HepG2 (cell line): Measurements from ENCODE around the gene NDUFS6. TPM values are rescaled to one million over a fixed set of nuclear protein-coding genes. Genes with fewer than 3 reads are reported as not detected.

Experiments used
- CEBPB ChIP-seq: IDR thresholded peaks from 2 replicates; pipeline ENCODE4 v1.6.1; 2011; ENCODE audit warnings: low read depth, low read length, improper control_type of control experiment, borderline replicate concordance
- ZNF292 ChIP-seq: sonication (generic); formaldehyde crosslinking; IDR thresholded peaks from 2 replicates; pipeline ENCODE4 v1.8.1; 2022; ENCODE audit warnings: mild to moderate bottlenecking, low read depth, missing genetic modification reagents, borderline replicate concordance
- ZNF547 ChIP-seq: sonication (generic); formaldehyde crosslinking; IDR thresholded peaks from 2 replicates; pipeline ENCODE4 v1.5.1; 2020; ENCODE audit warnings: mild to moderate bottlenecking, missing genetic modification reagents
- ZNF652 ChIP-seq: IDR thresholded peaks from 2 replicates; pipeline ENCODE4 v1.6.1; 2016; ENCODE audit warnings: low read depth, borderline replicate concordance
- polyA plus RNA-seq, 8 experiments: library from polyadenylated mRNA; depleted of rRNA in 3 of 8; stranded (reverse) in 7 of 8; unstranded in 1 of 8; fragments of >200 nt; fragmentation: Illumina TruSeq in 4 of 8; extraction: Trizol in 4 of 8; gene quantifications; 2 replicates each; pipeline versions ENCODE4 v1.2.1 to v1.2.3, GENCODE V29; 2011 to 2016; ENCODE audit warnings: low read depth in 4 of 8, missing spikeins in 1 of 8, mixed read lengths in 1 of 8; ENCODE audit not compliant: insufficient read depth in 1 of 8
- total RNA-seq, 5 experiments: library from RNA; depleted of rRNA; stranded (reverse); fragments of >200 nt; fragmentation: Illumina TruSeq; extraction: Trizol; gene quantifications; 2 replicates each; pipeline ENCODE4 v1.2.3, GENCODE V29; 2016; ENCODE audit warnings: low read depth in 1 of 5
- TF ChIP-seq, protein P1 (sequence below), 2 experiments: sonication (generic) in 1 of 2; formaldehyde crosslinking in 1 of 2; IDR thresholded peaks; 2 replicates each; pipeline versions ENCODE4 v1.6.1 to v1.9.0; 2014 to 2022; ENCODE audit warnings: antibody characterized with exemption in 1 of 2, borderline replicate concordance in 1 of 2, inconsistent platforms in 1 of 2, low read depth in 1 of 2, missing genetic modification reagents in 1 of 2
- TF ChIP-seq, protein P2 (sequence below): IDR thresholded peaks from 2 replicates; pipeline ENCODE4 v1.6.1; 2012; ENCODE audit warnings: low read depth, low read length, improper control_type of control experiment
- TF ChIP-seq, protein P3 (sequence below): sonication (generic); formaldehyde crosslinking; IDR thresholded peaks from 2 replicates; pipeline ENCODE4 v1.4.0; 2020; ENCODE audit warnings: missing genetic modification reagents, borderline replicate concordance
- TF ChIP-seq, protein P4 (sequence below): sonication (generic); formaldehyde crosslinking; IDR thresholded peaks from 2 replicates; pipeline ENCODE4 v1.4.0; 2020; ENCODE audit warnings: missing genetic modification reagents
- TF ChIP-seq, protein P5 (sequence below): sonication (generic); formaldehyde crosslinking; IDR thresholded peaks from 2 replicates; pipeline ENCODE4 v1.4.0; 2020; ENCODE audit warnings: low read depth, missing genetic modification reagents

The NDUFS6 gene
- total and polyA plus RNA-seq, 2 of the 13 experiments (the other 11 are each of a cell fraction or from before 2014, with no cell fraction given), result 23.7 to 50.4 TPM

DNA sequence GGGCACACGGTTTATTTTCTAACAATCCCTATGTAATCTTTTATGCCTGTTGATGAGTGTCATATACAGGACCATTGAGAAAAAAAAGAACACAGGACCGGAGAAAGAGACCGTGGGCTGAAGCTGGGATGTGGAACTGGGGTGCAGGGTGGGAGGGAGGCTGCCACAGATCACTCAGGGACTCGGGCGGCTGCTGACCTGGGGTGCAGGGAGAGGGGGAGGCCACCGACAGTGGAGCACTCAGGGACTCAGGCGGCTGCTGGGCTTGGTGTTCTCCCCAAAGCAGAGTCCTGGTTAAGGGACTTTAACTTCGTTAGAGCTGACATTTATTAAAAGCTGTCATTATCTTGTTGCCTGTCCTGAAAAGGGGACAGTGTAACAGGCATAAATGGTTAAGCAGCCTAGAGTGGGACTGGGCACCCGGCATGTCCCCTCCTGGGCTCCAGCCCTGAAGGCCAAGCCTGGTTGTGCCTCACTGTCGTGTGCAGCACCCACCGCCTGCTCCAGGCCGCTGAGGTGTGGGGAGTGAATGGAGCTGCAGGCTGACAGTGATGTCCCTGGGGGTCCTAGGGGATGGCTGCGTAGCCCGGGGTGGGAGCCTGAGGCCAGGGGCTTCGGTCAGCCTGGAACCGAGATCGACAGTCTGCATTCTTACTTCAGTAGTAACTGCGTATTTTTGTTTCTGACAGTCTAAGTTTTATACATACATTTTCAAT, 14.0 kb downstream of the NDUFS6 start (continued):
- TF ChIP-seq, protein P1, sequence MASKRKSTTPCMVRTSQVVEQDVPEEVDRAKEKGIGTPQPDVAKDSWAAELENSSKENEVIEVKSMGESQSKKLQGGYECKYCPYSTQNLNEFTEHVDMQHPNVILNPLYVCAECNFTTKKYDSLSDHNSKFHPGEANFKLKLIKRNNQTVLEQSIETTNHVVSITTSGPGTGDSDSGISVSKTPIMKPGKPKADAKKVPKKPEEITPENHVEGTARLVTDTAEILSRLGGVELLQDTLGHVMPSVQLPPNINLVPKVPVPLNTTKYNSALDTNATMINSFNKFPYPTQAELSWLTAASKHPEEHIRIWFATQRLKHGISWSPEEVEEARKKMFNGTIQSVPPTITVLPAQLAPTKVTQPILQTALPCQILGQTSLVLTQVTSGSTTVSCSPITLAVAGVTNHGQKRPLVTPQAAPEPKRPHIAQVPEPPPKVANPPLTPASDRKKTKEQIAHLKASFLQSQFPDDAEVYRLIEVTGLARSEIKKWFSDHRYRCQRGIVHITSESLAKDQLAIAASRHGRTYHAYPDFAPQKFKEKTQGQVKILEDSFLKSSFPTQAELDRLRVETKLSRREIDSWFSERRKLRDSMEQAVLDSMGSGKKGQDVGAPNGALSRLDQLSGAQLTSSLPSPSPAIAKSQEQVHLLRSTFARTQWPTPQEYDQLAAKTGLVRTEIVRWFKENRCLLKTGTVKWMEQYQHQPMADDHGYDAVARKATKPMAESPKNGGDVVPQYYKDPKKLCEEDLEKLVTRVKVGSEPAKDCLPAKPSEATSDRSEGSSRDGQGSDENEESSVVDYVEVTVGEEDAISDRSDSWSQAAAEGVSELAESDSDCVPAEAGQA (IDR thresholded peaks at IDR 0.05; ENCODE audit: low read depth), result no peak
- TF ChIP-seq, protein P1 (CRISPR knock-in tag; IDR thresholded peaks at IDR 0.05; ENCODE audit: borderline replicate concordance), result no peak
- TF ChIP-seq, protein P2, sequence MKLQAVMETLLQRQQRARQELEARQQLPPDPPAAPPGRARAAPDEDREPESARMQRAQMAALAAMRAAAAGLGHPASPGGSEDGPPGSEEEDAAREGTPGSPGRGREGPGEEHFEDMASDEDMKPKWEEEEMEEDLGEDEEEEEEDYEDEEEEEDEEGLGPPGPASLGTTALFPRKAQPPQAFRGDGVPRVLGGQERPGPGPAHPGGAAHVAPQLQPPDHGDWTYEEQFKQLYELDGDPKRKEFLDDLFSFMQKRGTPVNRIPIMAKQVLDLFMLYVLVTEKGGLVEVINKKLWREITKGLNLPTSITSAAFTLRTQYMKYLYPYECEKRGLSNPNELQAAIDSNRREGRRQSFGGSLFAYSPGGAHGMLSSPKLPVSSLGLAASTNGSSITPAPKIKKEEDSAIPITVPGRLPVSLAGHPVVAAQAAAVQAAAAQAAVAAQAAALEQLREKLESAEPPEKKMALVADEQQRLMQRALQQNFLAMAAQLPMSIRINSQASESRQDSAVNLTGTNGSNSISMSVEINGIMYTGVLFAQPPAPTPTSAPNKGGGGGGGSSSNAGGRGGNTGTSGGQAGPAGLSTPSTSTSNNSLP, result no peak
- TF ChIP-seq ZNF652 (CRISPR knock-in tag) (no peak), ZNF547 (CRISPR knock-in tag) (no peak), CEBPB (no peak), ZNF292 (no peak)
- TF ChIP-seq, protein P3, sequence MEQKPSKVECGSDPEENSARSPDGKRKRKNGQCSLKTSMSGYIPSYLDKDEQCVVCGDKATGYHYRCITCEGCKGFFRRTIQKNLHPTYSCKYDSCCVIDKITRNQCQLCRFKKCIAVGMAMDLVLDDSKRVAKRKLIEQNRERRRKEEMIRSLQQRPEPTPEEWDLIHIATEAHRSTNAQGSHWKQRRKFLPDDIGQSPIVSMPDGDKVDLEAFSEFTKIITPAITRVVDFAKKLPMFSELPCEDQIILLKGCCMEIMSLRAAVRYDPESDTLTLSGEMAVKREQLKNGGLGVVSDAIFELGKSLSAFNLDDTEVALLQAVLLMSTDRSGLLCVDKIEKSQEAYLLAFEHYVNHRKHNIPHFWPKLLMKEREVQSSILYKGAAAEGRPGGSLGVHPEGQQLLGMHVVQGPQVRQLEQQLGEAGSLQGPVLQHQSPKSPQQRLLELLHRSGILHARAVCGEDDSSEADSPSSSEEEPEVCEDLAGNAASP (CRISPR knock-in tag), result no peak
- TF ChIP-seq, protein P4, sequence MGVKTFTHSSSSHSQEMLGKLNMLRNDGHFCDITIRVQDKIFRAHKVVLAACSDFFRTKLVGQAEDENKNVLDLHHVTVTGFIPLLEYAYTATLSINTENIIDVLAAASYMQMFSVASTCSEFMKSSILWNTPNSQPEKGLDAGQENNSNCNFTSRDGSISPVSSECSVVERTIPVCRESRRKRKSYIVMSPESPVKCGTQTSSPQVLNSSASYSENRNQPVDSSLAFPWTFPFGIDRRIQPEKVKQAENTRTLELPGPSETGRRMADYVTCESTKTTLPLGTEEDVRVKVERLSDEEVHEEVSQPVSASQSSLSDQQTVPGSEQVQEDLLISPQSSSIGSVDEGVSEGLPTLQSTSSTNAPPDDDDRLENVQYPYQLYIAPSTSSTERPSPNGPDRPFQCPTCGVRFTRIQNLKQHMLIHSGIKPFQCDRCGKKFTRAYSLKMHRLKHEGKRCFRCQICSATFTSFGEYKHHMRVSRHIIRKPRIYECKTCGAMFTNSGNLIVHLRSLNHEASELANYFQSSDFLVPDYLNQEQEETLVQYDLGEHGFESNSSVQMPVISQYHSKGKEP, result no peak
- TF ChIP-seq, protein P5, sequence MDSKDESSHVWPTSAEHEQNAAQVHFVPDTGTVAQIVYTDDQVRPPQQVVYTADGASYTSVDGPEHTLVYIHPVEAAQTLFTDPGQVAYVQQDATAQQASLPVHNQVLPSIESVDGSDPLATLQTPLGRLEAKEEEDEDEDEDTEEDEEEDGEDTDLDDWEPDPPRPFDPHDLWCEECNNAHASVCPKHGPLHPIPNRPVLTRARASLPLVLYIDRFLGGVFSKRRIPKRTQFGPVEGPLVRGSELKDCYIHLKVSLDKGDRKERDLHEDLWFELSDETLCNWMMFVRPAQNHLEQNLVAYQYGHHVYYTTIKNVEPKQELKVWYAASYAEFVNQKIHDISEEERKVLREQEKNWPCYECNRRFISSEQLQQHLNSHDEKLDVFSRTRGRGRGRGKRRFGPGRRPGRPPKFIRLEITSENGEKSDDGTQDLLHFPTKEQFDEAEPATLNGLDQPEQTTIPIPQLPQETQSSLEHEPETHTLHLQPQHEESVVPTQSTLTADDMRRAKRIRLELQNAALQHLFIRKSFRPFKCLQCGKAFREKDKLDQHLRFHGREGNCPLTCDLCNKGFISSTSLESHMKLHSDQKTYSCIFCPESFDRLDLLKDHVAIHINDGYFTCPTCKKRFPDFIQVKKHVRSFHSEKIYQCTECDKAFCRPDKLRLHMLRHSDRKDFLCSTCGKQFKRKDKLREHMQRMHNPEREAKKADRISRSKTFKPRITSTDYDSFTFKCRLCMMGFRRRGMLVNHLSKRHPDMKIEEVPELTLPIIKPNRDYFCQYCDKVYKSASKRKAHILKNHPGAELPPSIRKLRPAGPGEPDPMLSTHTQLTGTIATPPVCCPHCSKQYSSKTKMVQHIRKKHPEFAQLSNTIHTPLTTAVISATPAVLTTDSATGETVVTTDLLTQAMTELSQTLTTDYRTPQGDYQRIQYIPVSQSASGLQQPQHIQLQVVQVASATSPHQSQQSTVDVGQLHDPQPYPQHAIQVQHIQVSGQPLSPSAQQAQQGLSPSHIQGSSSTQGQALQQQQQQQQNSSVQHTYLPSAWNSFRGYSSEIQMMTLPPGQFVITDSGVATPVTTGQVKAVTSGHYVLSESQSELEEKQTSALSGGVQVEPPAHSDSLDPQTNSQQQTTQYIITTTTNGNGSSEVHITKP (CRISPR knock-in tag), result no peak
